Activated CD4-positive, CD25-positive, alpha-beta regulatory T cell treated with anti-CD3 and anti-CD28 coated beads, Interleukin-2, amount 50 U/mL, for 24 hours (primary cell): Measurements from ENCODE around the gene AFG3L2.

Experiments
- ATAC-seq, 2 donors: fragments of 150-1000 bp; cut with Tn5 transposase; one replicate each; pipeline ENCODE4 v1.10.0; 2021; ENCODE audit warnings: mild to moderate bottlenecking in 1 of 2, moderate library complexity in 1 of 2

Gene AFG3L2

DNA sequence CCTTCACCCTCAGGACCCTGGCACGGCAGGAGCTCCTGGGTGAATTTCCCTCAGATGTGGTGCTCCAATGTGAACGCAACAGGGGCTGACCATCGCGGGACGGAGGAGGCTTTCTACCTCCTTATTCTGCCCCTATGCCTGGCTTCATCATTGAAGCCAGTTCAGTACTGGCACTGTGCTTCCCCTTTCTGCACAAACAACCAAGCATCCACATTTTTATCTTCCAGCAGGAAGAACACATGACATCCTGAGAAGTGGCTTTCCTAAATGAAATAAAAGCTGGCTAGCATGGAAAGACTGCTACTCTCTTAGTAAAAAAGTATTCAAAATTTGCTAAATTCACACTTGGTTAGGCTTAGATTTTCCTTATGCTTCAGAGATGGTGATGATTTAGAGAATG is 24.8 kb downstream of the AFG3L2 start:
- ATAC-seq: no peak

DNA sequence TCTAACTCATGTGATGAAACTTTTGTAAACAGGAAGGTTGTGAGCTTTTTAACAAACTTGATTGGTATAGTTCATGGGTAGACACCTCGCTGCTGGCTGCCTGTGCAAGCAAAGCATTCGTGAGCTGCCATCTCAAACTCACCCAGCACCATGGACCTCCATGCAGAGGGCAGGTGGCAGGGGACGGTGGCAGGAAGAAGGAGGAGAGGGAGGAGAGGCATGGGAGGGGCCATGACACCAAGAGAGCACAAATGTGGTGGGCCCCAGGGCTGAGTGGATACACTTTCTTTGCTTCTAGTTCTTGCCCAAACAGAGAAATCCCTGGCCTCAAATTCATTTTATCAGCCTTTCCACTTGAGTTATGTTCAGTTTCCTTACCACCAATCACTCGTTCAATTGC is 29.1 kb downstream of the AFG3L2 start:
- ATAC-seq: no peak

DNA sequence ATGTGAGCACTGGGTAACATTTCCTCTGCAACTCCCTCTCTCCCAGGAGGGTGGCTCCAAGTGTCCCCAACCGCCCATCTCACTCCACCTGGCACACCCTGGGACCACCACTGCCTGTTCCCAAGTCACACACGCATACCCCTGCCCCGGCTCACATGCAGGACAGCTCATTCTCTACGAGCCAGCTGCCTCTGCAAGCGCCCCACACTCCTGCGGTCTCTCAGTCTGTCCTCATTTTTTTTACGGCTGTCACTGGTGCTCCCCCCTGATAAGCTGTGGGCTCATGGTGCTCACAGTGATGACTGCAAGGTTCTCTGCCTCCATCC is 30.8 kb downstream of the AFG3L2 start:
- ATAC-seq: no peak

DNA sequence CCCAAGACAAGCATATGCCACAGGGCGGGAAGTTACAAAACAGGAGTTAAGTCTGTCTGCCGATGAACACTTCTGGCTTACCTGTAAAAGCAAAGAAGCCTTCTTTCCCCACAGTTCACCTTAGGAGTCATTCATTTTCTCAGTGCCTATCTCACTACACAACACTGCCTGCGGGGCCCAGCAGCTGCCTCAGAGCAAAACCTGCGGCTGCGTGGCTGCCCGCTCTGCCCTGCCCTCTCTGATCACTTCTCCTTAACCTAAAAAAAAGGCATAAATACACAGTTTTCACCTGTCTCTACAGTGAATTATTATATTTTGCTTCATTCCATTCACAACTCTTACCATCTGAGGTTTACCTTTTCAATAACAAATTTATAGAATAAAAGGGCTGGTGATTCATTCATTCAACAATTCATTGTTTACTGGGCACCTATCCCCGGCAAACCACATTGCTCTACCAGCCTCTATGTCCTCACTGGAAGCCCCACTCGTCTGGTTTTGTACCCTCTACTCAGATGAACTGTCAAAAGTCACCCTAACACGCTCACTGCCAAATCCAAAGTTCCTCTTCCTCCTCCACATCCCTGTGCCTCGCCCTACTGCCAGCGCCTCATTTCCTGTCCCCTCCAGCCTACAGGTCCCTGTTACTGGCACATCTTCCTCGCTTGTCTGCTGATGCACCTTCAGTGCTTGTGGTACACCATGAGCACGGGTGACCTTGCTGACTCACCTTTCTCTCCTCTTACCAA is 31.4 kb downstream of the AFG3L2 start:
- ATAC-seq: no peak

DNA sequence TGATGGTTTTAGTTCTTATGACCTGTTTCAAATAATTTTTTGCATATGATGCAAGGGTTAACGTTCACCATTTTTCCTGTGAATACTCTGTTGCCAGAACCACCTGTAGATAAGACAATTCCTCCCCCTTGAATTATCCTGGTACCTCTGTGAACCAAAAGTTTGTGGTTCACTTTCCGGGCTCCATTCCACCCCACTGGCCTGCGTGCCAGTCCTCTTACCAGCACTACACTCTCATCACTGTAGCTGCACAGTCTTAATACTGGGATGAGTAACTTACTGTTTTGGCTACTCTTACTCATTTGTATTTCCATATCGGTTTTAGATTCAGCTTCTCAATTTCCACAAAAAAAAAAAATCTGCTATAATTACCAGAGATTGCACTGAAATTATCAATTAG is 34.4 kb downstream of the AFG3L2 start:
- no peak for ATAC-seq

DNA sequence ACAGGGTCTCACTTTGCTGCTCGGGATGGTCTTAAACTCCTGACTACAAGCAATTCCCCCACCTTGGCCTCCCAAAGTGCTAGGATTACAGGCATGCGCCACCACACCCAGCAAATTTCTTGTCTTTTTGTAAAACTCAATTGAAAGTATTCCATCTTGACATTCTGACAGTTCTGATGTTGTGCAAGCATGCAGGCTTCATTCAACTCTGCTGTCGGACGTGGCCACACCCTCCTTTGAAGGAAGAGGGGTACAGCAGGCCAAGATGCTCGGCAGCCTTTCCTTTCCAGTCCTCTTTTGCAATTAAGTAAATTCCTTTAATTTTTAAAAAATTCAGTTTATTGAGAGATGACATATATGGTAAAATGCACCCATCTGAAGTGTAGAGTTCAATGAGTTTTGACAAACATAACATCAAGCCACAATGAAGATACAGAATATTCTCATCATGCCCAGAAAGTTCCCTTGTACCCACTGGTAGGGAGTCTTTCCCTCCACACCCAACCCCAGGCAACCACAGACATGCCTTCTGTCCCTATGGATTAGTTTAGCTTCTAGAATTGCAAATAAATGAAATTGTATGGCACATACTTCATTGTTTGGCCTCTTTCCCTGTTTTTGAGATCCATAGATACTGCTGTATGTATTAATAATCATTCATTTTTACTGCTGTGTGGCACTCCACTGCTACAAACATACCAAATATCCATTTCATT is 35.9 kb downstream of the AFG3L2 start:
- no peak for ATAC-seq

DNA sequence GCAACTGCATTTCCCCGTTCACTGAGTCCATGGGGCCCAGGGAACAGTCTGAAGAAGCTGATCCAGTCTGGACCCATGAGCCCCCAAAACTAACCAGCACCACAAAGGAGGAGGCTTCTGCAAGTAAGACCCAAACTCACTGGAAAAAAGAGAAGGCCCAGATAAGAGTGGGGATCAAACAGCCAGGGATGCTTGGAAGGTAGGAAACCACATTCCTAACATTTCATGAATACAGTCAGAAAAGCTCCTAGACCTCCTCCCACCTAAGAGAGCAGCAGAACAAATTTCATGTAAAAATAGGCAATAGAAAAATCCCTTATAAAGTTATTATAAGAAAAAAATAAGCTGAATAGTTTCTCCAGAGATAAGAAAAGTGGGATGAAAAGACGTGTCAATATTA is 38.6 kb downstream of the AFG3L2 start:
- no peak for ATAC-seq

DNA sequence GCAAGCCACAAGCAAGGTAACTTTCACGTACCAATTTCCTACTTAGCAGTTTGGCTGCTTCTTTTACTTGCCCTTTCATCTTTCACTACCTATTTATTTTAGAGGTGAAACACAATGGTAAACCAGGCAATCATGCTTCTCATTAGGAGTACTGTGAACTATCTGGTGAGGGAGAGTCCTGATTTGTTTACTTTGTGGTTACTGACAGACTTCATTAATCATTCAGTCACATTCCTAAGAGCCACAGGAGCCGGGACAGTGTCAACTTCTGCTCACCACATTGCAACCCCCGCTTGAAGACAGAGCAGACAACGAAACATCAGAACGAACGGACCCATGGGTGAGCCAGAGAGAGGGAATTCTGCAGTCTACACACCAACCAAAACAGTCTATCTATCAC is 40.1 kb downstream of the AFG3L2 start:
- ATAC-seq: no peak

DNA sequence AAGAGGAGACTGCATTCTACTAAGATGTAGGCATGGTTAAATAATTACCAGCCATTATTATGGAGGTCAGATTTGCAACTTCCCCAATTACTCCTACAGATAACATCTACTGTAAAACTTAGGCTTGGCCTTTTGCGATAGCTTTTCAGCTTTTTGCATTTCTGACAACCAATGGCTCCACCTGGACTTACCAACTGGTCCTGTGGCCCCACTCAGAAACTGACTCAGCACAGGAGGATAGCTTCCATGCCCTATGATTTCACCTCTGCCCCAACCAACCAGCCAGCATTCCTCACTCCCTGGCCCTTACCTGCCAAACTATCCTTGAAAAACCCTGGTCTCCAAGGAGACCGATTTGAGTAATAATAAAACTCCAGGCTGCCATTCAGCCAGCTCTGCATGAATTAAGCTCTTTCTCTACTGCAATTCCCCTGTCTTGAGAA is 40.8 kb downstream of the AFG3L2 start:
- ATAC-seq: no peak

DNA sequence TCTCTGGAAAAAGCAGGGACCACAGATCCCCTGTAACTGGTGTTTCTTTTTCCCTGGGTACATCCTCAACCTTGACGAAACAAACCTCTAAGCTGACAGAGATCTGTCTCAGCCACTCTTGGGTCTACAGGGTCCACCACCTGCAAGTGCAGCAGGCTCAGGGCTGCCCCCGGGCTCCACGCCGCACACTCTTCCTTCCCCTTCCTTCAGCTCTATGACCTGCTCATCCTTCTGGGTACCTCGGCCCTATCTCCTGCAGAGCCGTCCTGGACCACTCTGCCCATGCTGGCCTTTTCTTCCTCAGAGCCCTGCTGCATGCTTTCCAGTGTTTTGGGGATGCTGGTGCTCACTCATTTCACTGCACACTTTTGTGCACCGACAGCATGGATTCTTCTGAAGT is 41.5 kb downstream of the AFG3L2 start:
- ATAC-seq: no peak

DNA sequence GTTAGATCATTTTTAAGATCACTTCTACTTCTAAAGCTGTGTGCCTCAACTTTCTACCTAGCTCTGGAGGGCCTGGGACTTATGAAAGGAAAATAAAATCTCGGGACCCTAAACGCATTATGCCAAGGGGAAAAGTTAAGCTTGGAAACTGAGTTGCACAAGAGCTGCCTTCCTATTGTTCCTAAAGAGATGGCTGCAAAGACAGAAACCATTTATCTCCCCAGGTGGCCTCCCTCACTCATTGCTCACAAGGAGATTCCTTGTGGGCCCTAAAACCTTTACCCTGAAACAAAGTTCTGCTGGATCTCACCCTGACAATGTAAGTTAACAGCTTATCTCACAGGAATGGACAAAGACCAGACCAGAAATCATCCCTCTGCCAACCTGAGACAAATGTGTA is 42.2 kb downstream of the AFG3L2 start:
- ATAC-seq: no peak

DNA sequence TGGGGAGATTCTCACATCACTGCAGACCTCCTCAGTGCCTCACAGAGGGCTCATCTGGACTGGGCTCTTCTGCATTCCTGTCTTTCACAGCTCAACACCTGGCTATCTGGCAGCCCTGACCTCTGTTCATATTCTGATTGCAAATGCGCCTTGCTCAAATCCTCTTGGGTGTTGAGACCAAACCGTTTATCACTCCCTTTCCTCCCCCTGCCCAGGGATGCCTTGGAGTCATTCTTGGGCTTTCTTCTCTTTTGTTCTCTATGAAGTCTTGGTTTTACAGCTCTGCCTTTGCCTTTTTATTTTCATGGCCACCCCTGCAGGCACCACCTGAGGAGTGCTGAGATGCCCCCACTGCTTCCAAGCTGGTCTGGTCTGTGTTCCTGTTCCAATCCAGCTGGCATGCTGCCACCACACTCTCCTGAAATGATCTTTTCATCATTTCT is 42.6 kb downstream of the AFG3L2 start:
- no peak for ATAC-seq

DNA sequence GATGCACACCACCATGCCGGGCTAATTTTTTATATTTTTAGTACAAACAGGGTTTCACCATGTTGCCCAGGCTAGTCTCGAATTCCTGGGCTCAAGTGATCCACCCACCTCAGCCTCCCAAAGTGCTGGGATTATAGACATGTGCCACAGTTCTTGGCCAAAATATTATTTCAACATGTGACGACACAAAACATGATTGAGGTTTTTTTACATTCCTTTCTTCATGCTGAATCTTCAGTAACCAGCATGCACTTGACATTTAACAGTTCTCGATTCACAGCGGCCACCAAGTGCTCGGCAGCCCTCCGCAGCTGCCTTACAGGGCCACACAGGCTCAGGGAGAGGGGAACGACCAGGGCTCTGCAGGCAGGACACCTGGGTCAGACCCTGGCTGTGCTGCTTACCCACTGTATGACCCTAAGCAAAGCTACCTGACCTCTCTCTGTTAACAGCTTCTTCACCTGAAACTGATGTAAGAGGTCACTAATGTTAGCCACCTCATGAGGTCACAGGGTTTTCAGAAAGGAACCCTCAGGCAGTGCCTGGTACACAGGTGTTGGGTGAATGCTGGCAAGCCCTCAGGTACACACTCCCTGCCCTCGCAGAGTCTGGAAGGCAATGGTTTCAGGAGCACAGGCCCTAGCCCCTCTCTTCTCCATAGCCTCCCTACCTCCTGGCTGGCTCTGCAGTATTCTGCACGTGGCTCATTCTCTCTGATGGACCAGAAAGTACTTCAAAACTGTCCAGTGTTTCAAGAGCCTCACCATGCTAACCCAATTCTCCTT is 43.3 kb downstream of the AFG3L2 start:
- ATAC-seq: no peak

DNA sequence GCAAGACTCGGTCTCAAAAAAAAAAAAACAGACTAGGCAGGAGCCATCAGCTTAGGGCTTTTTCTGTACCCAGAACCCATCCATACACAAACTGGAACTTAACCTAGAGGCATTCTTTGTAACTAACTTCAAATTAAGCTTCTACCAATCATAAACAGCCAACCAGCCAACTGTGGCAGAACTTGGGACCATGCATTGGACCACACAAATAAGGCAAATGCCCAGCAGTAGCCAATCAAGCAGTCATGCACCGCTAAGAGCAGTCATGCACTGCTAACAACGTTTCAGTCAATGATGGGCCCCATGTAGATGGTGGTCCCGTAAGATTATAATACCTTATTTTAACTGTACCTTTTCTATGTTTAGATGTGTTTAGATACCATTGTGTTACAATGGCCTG is 46.3 kb downstream of the AFG3L2 start:
- no peak for ATAC-seq

DNA sequence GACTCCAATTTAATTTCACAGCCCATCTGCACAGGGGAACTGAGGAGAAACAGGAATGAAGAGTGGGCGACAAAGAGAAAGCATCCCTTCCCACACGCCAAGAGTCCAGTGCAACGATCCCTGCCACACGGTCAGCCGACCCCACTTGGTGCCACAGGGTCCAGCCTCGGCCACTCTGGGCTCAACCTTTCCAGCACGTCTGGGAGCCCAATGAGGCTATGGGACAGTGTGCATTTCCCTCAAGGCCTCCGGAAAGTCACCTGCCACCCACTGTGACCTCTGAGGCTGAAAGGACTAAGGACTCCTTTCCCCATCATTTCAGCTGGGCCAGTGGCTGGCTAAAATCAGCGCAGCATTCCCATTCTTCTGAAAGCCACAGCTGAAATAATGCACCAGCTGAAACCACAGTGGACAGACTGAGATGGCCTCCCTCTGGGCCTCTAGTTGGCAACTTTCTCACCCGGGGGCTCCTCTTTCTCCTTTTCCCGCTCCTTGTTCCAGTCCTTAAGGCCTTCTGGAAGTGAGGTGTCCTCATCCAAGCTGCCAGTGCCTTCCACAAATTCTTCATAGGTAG is 47.8 kb downstream of the AFG3L2 start:
- no peak for ATAC-seq

DNA sequence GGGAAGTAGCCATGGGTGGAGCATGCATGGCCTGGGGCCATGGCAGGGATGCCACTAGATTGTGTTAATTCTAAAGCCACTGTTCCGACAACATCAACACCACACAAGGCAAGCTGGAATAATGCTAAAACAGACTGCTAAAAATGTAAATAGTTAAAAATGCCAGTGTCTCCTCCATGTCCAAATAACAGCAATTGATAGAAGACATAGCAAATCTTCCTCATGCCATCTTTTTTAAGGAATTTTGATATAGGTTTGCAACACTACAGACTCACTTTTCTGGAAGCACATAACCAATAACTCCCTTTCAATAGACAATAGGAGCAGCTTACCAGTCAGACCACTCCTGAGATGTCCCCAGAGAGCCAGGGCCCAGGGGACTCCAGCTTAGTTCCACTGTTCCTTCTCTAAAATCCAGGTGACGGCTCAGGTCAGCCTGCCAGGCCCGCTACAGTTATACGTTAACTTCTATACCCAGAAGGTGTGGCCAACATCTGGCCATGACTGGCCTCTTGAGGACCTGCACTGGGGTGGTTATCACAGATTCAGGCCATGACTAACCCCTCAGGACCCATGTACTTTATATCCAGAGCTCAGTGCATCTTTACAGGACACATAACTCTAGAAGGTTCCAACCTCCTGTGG is 48.7 kb downstream of the AFG3L2 start:
- no peak for ATAC-seq

DNA sequence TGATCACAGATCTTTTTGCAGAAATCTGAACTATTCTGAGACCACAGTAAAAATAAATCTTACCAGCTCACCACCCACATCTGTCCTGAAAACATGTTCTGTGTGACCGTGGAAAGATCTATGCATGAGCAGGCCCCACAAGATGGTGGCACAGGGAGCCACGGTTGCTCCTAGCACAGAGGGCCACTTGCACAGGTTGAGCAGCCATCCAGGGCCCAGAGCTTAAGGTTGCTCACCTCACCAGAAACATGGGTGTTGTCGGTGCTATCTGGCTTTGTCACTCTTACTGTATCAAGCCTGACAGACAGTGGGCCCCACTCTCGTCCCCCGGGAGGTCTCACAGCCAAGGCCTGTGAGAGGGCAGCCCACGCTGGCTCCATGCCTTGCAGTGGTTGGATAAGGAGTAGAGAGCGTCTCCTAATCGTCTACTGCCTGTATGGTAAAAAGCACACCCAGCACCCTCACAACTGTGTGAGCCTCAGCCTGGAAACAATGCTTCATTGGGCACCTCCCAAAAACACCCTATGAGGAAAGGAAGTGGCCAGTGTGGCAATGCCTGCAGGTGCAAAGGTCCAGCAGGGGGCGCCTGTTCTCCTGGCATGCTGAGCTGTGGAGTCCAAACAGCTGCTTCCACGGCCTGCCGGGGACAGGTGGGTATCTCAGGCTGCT is 49.4 kb downstream of the AFG3L2 start:
- ATAC-seq: peak; percentile 63 to 68

DNA sequence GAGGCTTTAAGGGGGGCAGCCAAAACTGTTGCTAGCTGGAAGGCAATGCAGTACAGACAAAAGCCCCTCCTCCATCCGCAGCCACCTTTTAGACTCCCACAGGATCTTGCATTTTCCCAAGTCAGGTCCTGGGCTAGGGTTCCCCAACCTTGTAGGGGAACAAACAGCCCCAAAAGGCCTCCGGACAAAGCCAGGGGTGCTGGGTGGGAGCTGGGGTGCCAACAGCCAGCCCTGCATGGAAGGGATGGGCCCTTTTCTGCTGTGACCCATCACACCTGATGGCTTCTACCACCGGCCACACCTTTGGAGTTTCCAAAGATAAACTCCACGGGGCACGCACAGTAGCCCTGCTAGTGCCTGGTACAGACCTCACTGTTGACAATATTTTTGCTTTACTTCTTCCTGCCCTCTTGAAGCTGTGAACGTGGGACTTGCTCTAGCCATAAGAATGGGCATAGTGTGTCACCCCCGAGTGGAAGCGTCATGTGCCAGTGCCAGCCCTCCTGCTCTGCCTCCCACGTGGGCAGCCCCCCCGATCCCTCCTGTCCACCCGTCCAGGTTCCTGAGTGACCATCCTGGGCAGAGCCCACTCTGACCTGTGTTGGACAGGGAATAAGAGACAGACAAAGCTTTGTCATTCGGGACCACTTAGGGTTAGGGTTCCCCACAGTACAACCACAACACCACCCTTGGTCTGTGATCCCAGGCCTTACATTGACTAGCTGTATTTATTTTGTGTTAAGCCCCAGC is 50.1 kb downstream of the AFG3L2 start:
- no peak for ATAC-seq

DNA sequence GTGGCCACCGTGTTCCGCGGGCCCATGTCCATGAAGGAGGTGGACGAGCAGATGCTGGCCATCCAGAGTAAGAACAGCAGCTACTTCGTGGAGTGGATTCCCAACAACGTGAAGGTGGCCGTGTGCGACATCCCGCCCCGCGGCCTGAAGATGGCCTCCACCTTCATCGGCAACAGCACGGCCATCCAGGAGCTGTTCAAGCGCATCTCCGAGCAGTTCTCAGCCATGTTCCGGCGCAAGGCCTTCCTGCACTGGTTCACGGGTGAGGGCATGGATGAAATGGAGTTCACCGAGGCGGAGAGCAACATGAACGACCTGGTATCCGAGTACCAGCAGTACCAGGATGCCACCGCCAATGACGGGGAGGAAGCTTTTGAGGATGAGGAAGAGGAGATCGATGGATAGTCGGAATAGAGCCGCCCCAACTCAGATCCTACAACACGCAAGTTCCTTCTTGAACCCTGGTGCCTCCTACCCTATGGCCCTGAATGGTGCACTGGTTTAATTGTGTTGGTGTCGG is 51.2 kb downstream of the AFG3L2 start:
- no peak for ATAC-seq

DNA sequence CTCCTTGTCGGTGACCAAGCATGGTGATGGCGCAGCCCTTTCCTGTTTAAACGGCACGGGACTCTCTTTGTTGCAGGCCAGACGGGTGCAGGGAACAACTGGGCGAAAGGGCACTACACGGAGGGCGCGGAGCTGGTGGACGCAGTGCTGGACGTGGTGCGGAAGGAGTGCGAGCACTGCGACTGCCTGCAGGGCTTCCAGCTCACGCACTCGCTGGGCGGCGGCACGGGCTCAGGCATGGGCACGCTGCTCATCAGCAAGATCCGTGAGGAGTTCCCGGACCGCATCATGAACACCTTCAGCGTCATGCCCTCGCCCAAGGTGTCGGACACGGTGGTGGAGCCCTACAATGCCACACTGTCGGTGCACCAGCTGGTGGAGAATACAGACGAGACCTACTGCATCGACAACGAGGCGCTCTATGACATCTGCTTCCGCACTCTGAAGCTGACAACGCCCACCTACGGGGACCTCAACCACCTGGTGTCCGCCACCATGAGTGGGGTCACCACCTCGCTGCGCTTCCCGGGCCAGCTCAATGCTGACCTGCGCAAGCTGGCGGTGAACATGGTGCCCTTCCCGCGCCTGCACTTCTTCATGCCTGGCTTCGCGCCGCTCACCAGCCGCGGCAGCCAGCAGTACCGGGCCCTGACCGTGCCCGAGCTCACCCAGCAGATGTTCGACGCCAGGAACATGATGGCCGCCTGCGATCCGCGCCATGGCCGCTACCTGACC is 51.9 kb downstream of the AFG3L2 start:
- ATAC-seq: no peak

DNA sequence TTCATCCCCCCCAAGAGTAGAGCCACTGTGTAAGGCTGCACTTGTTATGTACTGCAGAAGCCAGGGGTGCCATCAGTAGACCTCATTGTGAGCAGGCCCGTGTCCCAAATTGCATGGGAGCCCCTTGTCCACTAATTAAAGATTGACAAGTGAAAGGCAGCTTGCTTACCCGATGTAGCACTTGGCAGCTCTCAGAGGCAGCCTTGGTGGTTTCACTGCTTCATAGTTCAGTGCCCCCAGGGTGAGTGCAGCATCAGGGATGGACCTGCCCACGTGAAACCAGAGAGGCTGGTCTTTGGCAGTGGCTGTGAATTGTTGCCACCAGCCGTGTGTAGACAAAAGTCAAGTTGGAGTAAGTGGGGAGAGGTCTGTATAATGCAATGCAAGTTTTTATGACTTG is 55.7 kb downstream of the AFG3L2 start:
- no peak for ATAC-seq
